ENCODE results near the gene MIF.
"Not testable (repeated sequence)": the region's sequence is repeated elsewhere in the genome, so short reads cannot be mapped to it uniquely, and the experiment has no call there.

MIF gene

DNA sequence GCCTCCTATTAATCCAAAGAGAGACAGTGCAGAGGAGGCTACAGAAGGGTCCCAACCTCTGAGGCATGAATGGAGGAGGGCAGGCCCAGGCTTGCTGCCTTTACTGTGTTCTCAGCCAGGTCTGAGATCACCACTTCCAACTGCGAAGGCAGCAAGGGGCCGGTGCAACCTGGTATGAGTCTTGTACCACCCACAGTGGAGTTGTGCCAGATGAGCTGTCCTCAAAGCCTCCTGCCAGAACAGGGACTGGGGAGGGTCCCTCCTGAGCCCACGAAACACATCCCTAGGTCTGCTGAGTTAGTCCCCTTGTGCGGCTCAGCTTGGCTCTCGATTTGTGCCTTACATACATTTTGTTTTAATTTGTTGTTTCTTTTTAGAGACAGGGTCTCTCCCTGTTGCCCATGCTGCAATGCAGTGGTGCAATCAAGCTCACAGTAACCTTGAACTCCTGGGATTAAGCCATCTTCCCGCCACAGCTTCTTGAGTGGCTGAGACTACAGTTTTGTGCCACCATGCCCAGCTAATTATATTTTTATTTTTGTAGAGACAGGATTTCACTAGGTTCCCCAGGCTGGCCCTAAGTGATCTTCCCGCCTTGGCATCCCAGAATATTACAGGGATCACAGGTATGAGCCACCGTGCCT, 9.3 kb downstream of the MIF start:
- DNase-seq: no peak

DNA sequence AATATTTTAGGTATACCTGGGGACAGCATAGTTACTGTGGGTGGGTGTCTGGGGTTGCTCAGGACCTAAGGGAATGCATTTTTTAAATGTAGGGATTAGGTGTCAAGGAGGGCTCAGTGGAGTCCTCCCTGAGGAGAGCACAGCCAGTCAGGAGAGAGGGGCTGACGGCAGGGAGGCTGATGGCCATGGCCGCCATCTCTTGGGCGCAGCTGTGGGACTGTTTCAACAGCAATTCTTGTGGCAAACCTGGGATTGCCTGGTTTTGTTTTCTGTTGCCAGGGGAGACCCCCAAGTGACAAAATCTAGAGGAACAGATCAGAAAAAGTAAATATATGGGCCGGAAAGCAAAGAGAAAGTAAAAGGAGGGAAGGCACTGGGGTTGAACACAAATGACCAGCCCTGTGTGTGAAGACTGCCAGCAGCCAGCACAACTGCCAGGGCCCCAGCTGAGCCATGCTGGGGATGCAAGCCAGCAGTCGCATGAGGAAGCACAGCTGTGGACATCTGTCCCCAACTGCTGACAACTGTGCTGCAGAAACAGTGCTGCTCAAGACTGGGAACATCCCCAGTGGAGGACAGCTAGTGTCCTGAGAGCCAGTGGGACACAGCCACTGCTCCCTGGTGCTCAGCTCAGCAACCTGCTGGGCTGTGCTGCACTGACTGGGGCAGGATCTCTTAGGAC, 10.5 kb downstream of the MIF start:
- peak; percentile 72 for DNase-seq

DNA sequence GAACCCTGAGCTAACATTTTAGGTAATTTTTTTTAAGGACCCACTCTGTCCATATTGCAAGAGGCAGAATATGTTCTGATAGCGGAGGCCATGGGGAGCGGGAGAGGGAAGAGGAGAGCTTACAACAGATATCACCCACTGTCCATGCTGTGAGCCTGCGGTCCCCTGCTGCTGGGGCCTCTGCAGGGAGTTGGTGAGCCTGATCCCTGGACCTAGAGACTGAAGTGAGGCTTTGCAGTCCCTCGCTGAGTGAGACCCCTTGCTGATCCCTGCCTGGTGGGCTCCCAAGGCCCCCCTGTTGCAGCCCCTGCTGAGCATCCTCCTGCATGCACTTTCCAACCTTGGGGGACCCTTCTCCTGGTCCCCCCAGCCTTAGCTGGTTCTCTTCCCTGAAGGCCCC, 12.5 kb downstream of the MIF start:
- DNase-seq: no peak

GRCh38 chr22:23907423-23907822, 13.2 kb downstream of the MIF start:
- not testable (repeated sequence) for DNase-seq

- DNase-seq: no peak
Observed at GRCh38 chr22:23908587-23909205, 14.5 kb downstream of the MIF start.

GRCh38 chr22:23909296-23909898, 15.2 kb downstream of the MIF start:
- no peak for DNase-seq

- DNase-seq: no peak
Observed at GRCh38 chr22:23910496-23911190, 16.5 kb downstream of the MIF start.

DNA sequence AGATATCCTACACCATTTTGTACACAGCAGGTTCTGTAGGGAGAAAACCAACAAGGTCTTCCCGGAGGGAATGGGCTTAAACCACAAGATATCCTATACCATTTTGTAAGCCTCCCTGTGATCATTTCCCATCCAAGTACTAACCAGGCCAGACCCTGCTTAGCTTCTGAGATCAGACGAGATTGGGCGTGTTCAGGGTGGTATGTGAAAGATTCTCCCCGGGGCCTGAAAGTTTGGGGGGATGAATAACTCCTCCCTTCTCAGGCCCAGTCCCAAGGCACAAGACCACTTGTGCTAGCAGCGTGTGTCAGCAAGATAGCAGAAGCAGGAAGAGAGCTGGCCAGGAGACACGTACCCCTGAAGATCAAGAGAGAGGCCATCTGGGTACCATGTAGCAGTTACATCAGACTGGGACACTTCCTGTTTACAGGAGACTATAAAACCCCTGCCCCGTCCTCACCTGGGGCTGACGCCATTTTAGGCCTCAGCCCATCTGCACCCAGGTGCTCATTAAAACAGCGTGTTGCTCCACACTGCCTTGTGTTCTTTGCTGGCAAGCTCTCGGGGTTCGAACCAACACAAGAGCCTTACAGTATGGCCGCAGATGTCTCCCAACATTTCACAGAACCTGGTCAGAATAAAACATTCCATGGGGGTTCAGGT, 17.3 kb downstream of the MIF start:
- DNase-seq: no peak

DNA sequence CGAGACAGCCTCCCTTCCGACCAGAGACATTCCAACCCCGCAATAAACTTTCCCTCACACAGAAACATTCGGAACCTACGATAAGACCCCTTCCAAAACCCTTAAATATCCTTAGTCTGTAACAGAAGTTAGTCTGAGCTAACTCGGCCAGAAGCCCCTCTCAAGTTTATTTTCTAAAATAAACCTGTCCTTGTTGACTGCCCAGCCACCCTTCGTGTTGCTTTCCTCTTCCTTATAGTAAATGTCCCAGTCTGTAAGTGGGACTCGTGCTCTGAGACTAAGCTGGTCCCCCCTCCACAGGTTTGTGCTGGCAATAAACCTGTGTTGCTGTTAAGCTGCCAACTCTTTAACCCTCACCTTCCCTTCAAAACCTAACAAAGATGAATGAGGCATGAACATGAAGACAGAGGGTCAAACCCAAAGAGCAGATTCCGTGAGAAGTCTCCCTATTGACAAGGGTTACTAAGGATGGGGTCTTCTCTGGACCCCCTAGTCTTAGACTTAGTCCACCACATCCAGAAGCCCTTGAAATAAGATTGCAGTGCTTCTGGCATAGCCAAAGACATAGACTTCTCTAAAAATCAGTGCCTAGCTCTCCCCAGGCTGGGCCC, 18.2 kb downstream of the MIF start:
- DNase-seq: no peak

DNA sequence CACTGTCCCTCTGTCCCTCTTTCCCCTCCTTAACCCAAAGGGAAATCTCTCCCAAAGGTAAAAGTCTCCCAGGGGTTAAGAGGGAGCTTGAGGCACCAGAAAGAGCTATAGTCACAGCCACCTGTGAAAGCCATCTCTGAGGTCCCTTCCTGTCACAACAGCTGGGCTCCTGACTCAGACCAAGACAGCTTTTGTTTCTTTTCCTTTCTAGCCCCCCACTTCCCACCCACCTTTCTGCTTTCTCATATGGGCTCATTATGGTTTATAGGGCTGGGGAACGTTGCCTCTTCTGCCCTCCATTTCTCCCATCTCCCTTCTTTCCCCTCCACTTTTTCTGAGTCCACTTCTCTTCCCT, 19.1 kb downstream of the MIF start:
- no peak for DNase-seq

DNA sequence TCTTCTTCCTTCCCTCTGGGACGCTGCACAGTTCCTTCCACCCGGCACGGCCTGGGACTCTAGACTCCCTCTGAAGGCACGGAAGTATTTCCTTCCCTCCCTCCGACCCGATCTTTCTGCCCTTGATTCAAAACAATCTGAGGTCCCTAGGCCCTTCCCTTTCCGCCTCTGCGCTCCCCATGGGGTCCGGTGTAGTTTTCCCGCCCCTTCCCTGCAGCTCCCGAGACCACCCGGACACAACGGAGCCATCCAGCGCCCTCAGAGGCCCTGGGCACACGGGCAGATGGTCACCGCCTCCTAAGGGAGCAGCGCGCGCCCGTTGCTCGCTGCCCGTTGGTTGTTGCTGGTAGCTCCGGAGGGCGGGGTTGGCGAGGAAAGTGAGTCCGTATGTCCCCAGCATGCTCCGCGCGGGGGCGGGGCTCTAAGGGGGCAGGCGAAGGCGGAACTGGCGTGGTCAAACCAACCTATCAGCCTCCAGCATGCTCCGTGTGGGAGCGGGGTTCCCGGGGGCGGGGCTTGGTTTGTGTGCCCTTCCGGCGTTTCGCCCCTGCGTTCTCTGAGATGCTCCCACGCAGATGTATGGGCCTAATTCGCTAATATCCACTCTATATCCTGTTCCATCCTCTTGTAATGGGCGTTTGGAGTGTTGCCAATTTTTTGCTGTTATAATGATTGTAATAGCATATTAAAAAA, 19.6 kb downstream of the MIF start:
- peak; percentile 99 for DNase-seq

- DNase-seq: no peak
Observed at GRCh38 chr22:23915290-23915689, 21.1 kb downstream of the MIF start.

GRCh38 chr22:23920267-23920611, 26.1 kb downstream of the MIF start:
- DNase-seq: not testable (repeated sequence)

- not testable (repeated sequence) for DNase-seq
Observed at GRCh38 chr22:23921586-23922201, 27.5 kb downstream of the MIF start.

DNA sequence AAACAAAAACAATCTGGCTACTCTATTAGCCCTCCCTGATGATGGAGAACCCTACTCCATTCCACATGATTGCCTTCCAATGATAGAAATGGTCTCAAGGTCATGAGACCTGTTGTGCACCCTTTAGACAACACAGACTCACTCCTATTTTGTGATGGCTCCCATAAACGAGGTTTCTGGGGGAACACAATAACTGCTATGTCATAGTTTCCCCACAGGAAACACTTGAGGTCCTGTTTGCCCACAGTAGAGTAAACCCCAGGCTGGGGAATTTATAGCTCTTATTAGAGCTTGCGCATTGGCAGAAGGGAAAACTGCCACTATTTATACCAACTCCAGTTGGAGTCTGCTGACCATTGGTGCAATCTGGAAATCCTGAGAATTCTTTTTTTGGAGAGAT, 28.7 kb downstream of the MIF start:
- no peak for DNase-seq

DNA sequence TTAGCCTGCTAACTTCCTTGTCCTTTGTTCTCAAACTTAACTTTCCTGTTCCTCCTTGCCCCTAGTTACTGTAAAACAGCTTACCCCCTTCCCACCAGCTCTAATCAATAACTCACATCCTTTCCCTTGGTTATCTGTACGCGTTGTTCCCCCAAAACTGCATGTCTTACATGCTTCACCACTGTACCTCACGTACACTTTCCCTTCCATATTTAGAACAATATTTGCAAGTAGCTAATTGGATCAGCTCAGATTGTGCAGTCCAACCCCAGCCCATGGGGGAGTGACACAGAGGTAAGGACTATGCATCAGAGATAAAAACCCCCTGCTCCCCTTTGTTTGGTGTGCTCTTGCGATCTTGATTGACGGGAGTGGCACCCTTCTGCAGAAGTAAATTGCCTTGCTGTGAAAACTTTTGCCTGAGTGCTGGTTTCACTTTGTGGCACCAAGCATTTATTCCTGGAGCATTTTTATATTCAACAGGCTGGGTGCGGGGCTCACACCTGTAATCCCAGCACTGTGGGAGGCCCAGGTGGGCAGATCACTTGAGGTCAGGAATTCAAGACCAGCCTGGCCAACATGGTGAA, 30.9 kb downstream of the MIF start:
- no peak for DNase-seq

DNA sequence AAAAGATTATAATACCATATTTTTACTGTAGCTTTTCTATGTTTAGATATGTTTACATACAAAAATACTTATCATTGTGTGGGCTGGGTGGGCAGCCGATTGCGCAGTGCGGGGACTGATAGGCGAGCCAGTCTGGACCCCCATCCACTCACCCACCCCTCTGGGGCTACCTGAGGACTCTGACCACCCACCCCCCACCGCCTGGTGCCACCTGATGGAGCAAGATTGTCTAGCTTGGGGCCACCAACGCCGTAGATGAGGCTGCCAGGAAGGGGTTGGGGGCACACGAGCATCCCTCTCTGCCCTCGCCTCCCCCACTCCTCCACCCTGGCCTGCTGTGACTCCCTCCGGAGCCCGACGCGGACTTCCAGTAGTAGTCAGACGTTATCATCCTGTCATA, 32.4 kb downstream of the MIF start:
- no peak for DNase-seq

- DNase-seq: no peak
Observed at GRCh38 chr22:23938328-23939016, 44.3 kb downstream of the MIF start.

DNA sequence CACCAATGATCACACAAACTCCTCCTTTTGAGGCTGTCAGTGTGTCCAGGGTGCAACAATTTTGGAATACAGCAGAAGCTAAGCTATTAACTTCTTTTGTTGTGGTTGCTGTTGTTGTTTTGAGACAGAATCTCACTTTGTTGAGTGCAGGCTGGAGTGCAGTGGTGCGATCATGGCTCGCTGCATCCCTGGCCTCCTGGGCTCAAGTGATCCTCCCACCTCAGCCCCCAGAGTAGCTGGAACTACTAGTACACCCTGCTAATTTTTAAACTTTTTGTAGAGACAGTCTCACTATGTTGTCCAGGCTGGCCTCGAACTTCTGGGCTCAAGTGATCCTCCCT, 44.8 kb downstream of the MIF start:
- no peak for DNase-seq

GRCh38 chr22:23940166-23940565, 46.0 kb downstream of the MIF start:
- DNase-seq: not testable (repeated sequence)

All from femur (tissue), 1 donor.